Measurements from ENCODE around the gene RNF4.
"Not testable (repeated sequence)": the region's sequence is repeated elsewhere in the genome, so short reads cannot be mapped to it uniquely, and the experiment has no call there.

Gene RNF4

GRCh38 chr4:2489081-2489805 lies 20.3 kb downstream of the RNF4 start:
- no peak for DNase-seq

GRCh38 chr4:2489841-2490552 lies 21.1 kb downstream of the RNF4 start:
- no peak for DNase-seq

GRCh38 chr4:2492970-2493369 lies 24.1 kb downstream of the RNF4 start:
- DNase-seq = no peak

GRCh38 chr4:2494992-2495391 lies 26.1 kb downstream of the RNF4 start:
- DNase-seq = no peak

- DNase-seq = no peak
Observed at GRCh38 chr4:2497324-2497723, 28.4 kb downstream of the RNF4 start.

GRCh38 chr4:2497931-2498330 lies 29.0 kb downstream of the RNF4 start:
- DNase-seq = peak; percentile 17

GRCh38 chr4:2500547-2500946 lies 31.6 kb downstream of the RNF4 start:
- no peak for DNase-seq

GRCh38 chr4:2501034-2501594 lies 32.2 kb downstream of the RNF4 start:
- DNase-seq = no peak

- no peak for DNase-seq
Observed at GRCh38 chr4:2503809-2504208, 34.9 kb downstream of the RNF4 start.

- DNase-seq = no peak
Observed at GRCh38 chr4:2507259-2507658, 38.4 kb downstream of the RNF4 start.

GRCh38 chr4:2507855-2508254 lies 38.9 kb downstream of the RNF4 start:
- DNase-seq = no peak

GRCh38 chr4:2510351-2511259 lies 41.7 kb downstream of the RNF4 start:
- no peak for DNase-seq

- peak; percentile 18 for DNase-seq
Observed at GRCh38 chr4:2511645-2512131, 42.8 kb downstream of the RNF4 start.

- no peak for DNase-seq
Observed at GRCh38 chr4:2512396-2513135, 43.7 kb downstream of the RNF4 start.

GRCh38 chr4:2514193-2514592 lies 45.3 kb downstream of the RNF4 start:
- DNase-seq = not testable (repeated sequence)

GRCh38 chr4:2514944-2515343 lies 46.0 kb downstream of the RNF4 start:
- DNase-seq = not testable (repeated sequence)

GRCh38 chr4:2515830-2516550 lies 47.1 kb downstream of the RNF4 start:
- DNase-seq = no peak

- DNase-seq = no peak
Observed at GRCh38 chr4:2516635-2517034, 47.7 kb downstream of the RNF4 start.

- no peak for DNase-seq
Observed at GRCh38 chr4:2526559-2526958, 57.7 kb downstream of the RNF4 start.

GRCh38 chr4:2534904-2535375 lies 66.0 kb downstream of the RNF4 start:
- DNase-seq = no peak

Measured in CD4-positive, alpha-beta T cell treated with Interleukin-17A for 1 hour (primary cell).